H1 (cell line): ENCODE results near the gene RXRA. TPM values are rescaled to one million over a fixed set of nuclear protein-coding genes. Genes with fewer than 3 reads are reported as not detected.

Experiments used
- CTCF ChIA-PET: fragments of 300-600 bp; sonication (Branson Sonifier 250); formaldehyde crosslinking; loops from one replicate; lab custom pipeline; 2021; ENCODE audit not compliant: partially characterized antibody; lab: Charles Lee
- POLR2A ChIA-PET: fragments of 300-600 bp; sonication (Branson Sonifier 250); formaldehyde crosslinking; loops from one replicate; lab custom pipeline; 2021; ENCODE audit warnings: inconsistent platforms; ENCODE audit not compliant: partially characterized antibody; lab: Charles Lee
- DNase-seq, 2 experiments: peaks; one replicate each; pipeline versions ENCODE4 v3.0.0 to v3.0.0-alpha.2; 2010 to 2022; ENCODE audit warnings: low spot score in 2 of 2, low read depth in 1 of 2, mixed read lengths in 1 of 2
- FAIRE-seq: peaks from 2 replicates; lab custom pipeline; 2011; peaks lifted over from hg19 to GRCh38; lab: Jason Lieb, UNC
- H2AFZ ChIP-seq: 2 replicates; pipeline ENCODE4 v1.8.1; 2012; ENCODE audit warnings: low read length, inconsistent platforms
- H2AK5ac ChIP-seq: 2 replicates; pipeline ENCODE4 v1.6.1; 2013; ENCODE audit warnings: low read depth, low read length
- H2BK120ac ChIP-seq: replicated peaks from 2 replicates; pipeline ENCODE3; 2013; ENCODE audit warnings: low read depth, low read length, inconsistent platforms
- H2BK12ac ChIP-seq: 2 replicates; pipeline ENCODE4 v1.6.1; 2013; ENCODE audit warnings: low read depth, low read length
- H2BK15ac ChIP-seq: 2 replicates; pipeline ENCODE4 v1.6.1; 2013; ENCODE audit warnings: low read length
- H2BK20ac ChIP-seq: 2 replicates; pipeline ENCODE4 v1.6.1; 2013; ENCODE audit warnings: low read length
- H2BK5ac ChIP-seq: 2 replicates; pipeline ENCODE4 v1.6.1; 2013; ENCODE audit warnings: low read depth, low read length
- H3K14ac ChIP-seq: 2 replicates; pipeline ENCODE4 v1.6.1; 2013; ENCODE audit warnings: inconsistent platforms; ENCODE audit not compliant: insufficient read length
- H3K18ac ChIP-seq: 2 replicates; pipeline ENCODE4 v1.6.1; 2013; ENCODE audit warnings: low read length; ENCODE audit errors: extremely low read depth
- H3K23ac ChIP-seq: 2 replicates; pipeline ENCODE4 v1.6.1; 2013; ENCODE audit warnings: inconsistent platforms; ENCODE audit not compliant: insufficient read length
- H3K23me2 ChIP-seq: 2 replicates; pipeline ENCODE4 v1.6.1; 2013; ENCODE audit warnings: low read depth, low read length
- H3K27ac ChIP-seq: 2 replicates; pipeline ENCODE4 v1.6.1; 2011; ENCODE audit warnings: low read depth, low read length, inconsistent platforms
- H3K27me3 ChIP-seq, 4 experiments: replicated peaks in 1 of 4; 1 replicate in 1 of 4; 2 replicates in 3 of 4; pipeline versions ENCODE4 v1.6.1 to v1.8.1; 2011 to 2013; ENCODE audit warnings: low read length in 3 of 4, mild to moderate bottlenecking in 3 of 4, inconsistent platforms in 2 of 4, mixed read lengths in 2 of 4, moderate library complexity in 1 of 4; ENCODE audit not compliant: control insufficient read depth in 3 of 4, insufficient read depth in 3 of 4; ENCODE audit errors: extremely low read depth in 1 of 4
- H3K36me3 ChIP-seq, 4 experiments: 2 replicates each; pipeline versions ENCODE4 v1.6.1 to v1.8.1; 2011 to 2013; ENCODE audit warnings: mild to moderate bottlenecking in 4 of 4, low read length in 3 of 4, moderate library complexity in 2 of 4, control low read depth in 1 of 4, inconsistent platforms in 1 of 4; ENCODE audit not compliant: insufficient read depth in 4 of 4, control insufficient read depth in 2 of 4
- H3K4ac ChIP-seq: replicated peaks from 2 replicates; pipeline ENCODE3; 2013; ENCODE audit warnings: low read length, low read depth, mixed read lengths, inconsistent platforms; ENCODE audit not compliant: insufficient read length
- H3K4me1 ChIP-seq, 4 experiments: replicated peaks in 1 of 4; 1 replicate in 1 of 4; 2 replicates in 3 of 4; pipeline versions ENCODE4 v1.6.1 to v1.8.1; 2011 to 2013; ENCODE audit warnings: low read length in 3 of 4, inconsistent platforms in 2 of 4, mixed read lengths in 1 of 4; ENCODE audit not compliant: insufficient read depth in 4 of 4, control insufficient read depth in 3 of 4
- H3K4me2 ChIP-seq, 2 experiments: 2 replicates each; pipeline versions ENCODE4 v1.6.1 to v1.8.1; 2011 to 2013; ENCODE audit warnings: low read depth in 2 of 2, low read length in 2 of 2, control low read depth in 1 of 2, inconsistent platforms in 1 of 2, mild to moderate bottlenecking in 1 of 2; ENCODE audit not compliant: insufficient read depth in 1 of 2
- H3K4me3 ChIP-seq, 4 experiments: fragments of 200-600, 300-600 bp in 1 of 4; sonication (generic), shearing (Covaris generic), sonication (Bioruptor Twin) in 1 of 4; 2 replicates each; pipeline versions ENCODE4 v1.5.1 to v1.8.1; 2011 to 2016; ENCODE audit warnings: low read length in 4 of 4, low read depth in 3 of 4, control low read depth in 2 of 4, inconsistent platforms in 2 of 4, mild to moderate bottlenecking in 2 of 4, mixed read lengths in 1 of 4, moderate library complexity in 1 of 4; ENCODE audit not compliant: insufficient read depth in 2 of 4; ENCODE audit errors: extremely low read depth in 1 of 4
- H3K56ac ChIP-seq: replicated peaks from 2 replicates; pipeline ENCODE3; 2013; ENCODE audit warnings: low read depth, mild to moderate bottlenecking, mixed read lengths, low read length, inconsistent platforms; ENCODE audit not compliant: insufficient read length
- H3K79me1 ChIP-seq: 2 replicates; pipeline ENCODE4 v1.6.1; 2013; ENCODE audit warnings: low read depth, low read length, control low read depth
- H3K79me2 ChIP-seq, 2 experiments: 2 replicates each; pipeline versions ENCODE4 v1.6.1 to v1.8.1; 2012 to 2013; ENCODE audit warnings: low read length in 2 of 2, mild to moderate bottlenecking in 2 of 2, inconsistent platforms in 1 of 2; ENCODE audit not compliant: insufficient read depth in 2 of 2, control insufficient read depth in 1 of 2
- H3K9ac ChIP-seq, 4 experiments: replicated peaks in 1 of 4; 1 replicate in 1 of 4; 2 replicates in 3 of 4; pipeline versions ENCODE4 v1.6.1 to v1.8.1; 2011 to 2013; ENCODE audit warnings: low read depth in 3 of 4, low read length in 3 of 4, control low read depth in 2 of 4, mild to moderate bottlenecking in 2 of 4, moderate library complexity in 2 of 4, inconsistent platforms in 1 of 4; ENCODE audit errors: extremely low read depth in 1 of 4
- H3K9me3 ChIP-seq, 2 experiments: 2 replicates each; pipeline versions ENCODE4 v1.6.1 to v1.8.1; 2012 to 2013; ENCODE audit warnings: mild to moderate bottlenecking in 2 of 2, moderate library complexity in 2 of 2, control low read depth in 1 of 2, inconsistent platforms in 1 of 2, low read depth in 1 of 2, low read length in 1 of 2, mixed read lengths in 1 of 2; ENCODE audit not compliant: insufficient read depth in 2 of 2
- H4K20me1 ChIP-seq, 2 experiments: replicated peaks in 1 of 2; 2 replicates each; pipeline versions ENCODE3 to v1.8.1; 2011 to 2013; ENCODE audit warnings: inconsistent platforms in 2 of 2, low read length in 2 of 2, mild to moderate bottlenecking in 1 of 2; ENCODE audit not compliant: insufficient read depth in 2 of 2, control insufficient read depth in 1 of 2
- H4K5ac ChIP-seq: 2 replicates; pipeline ENCODE4 v1.6.1; 2013; ENCODE audit warnings: low read length, low read depth, mixed read lengths, inconsistent platforms; ENCODE audit not compliant: insufficient read length
- H4K8ac ChIP-seq: 2 replicates; pipeline ENCODE4 v1.8.0; 2013; ENCODE audit warnings: mild to moderate bottlenecking, moderate library complexity, low read length, inconsistent platforms; ENCODE audit not compliant: insufficient read depth; ENCODE audit errors: extremely low read depth
- H4K91ac ChIP-seq: replicated peaks from 2 replicates; pipeline ENCODE3; 2013; ENCODE audit warnings: low read length, mixed read lengths, inconsistent platforms; ENCODE audit not compliant: insufficient read length
- POLR2AphosphoS5 ChIP-seq: IDR thresholded peaks from 2 replicates; pipeline ENCODE4 v1.6.1; 2011; ENCODE audit warnings: low read depth, low read length
- RNF2 ChIP-seq: fragments of 200-900, 300-1000 bp; sonication (generic); IDR thresholded peaks from 2 replicates; pipeline ENCODE4 v1.7.1; 2016; ENCODE audit warnings: borderline replicate concordance, low read depth, mild to moderate bottlenecking, antibody characterized with exemption, low read length; ENCODE audit not compliant: poor library complexity, severe bottlenecking; ENCODE audit errors: missing control alignments
- SIX5 ChIP-seq: IDR thresholded peaks from 2 replicates; pipeline ENCODE4 v1.6.1; 2011; ENCODE audit warnings: mild to moderate bottlenecking, low read depth, low read length
- SRF ChIP-seq: IDR thresholded peaks from 2 replicates; pipeline ENCODE4 v1.6.1; 2011; ENCODE audit warnings: mild to moderate bottlenecking, low read depth, low read length, moderate library complexity
- WGBS, 2 experiments: shearing (Covaris generic) in 1 of 2; methylation state at CpG; one replicate each; pipeline versions ENCODE4 v1.1.6 to v1.1.7; 2013 to 2015; ENCODE audit warnings: low lambda C conversion rate in 2 of 2, mixed read lengths in 2 of 2, inconsistent platforms in 1 of 2, low coverage in 1 of 2, missing lambda C conversion rate in 1 of 2; ENCODE audit not compliant: insufficient replicate concordance in 2 of 2, insufficient coverage in 1 of 2, insufficient read length in 1 of 2; ENCODE audit errors: extremely low coverage in 1 of 2, missing lambda C conversion rate in 1 of 2; 5-methylcytosine and 5-hydroxymethylcytosine counted together
- polyA plus RNA-seq, 7 experiments: library from polyadenylated mRNA; depleted of rRNA in 3 of 7; stranded (reverse) in 5 of 7; unstranded in 2 of 7; fragments of >200 nt in 5 of 7; fragments of 200-250 nt in 2 of 7; gene quantifications; 1 replicate in 5 of 7; 2 replicates in 1 of 7; 4 replicates in 1 of 7; pipeline versions ENCODE4 v1.2.1 to v1.2.3, GENCODE V29; 2011 to 2013; ENCODE audit warnings: missing spikeins in 2 of 7, mixed read lengths in 2 of 7
- total RNA-seq: library from RNA; stranded (reverse); fragmentation: NEBNext Ultra II Directional; extraction: Animal tissue kit (Norgen Biotek cat#: 25700); gene quantifications from 2 replicates; pipeline ENCODE4 v1.2.1, GENCODE V29; 2021

RXRA gene
- total and polyA plus RNA-seq, 2 of the 8 experiments (the other 6 are each of a cell fraction or from before 2014, with no cell fraction given) = 9.8 to 29.4 TPM

DNA sequence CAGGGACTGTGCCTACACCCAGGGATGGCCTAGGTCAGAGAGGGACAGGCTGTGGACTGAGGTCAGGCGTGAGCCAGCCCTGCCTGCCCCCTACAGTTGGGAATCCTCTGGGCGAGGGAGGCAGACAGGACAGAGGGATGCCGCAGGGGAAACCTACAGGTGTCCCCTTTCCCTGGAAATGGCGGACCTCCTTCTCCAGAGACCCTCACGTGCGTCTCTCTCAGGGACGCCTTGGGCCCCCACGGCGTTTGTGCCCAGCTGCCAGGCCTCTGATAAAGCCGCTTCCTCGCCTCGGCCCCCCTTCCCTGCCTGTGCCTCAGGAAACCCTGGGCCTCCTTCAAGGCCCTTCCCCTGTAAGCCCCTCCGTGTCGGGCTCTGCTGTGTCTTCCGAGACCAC is 129.3 kb downstream of the RXRA start:
- H3K4me2 ChIP-seq = no peak overlapping the region
- WGBS, 2 experiments = 92% methylated on average over 15 of the region's 15 CpGs; no CpG with 5 or more reads in 1 of the 2 experiments
- FAIRE-seq = no peak
- TF ChIP-seq RNF2 (no peak), SRF (no peak), SIX5 (no peak), POLR2AphosphoS5 (no peak)

More for the DNA sequence above, 129.3 kb downstream of the RXRA start:
- no peak overlapping the region for H2AFZ ChIP-seq
- no peaks in the 10 kb centered on the region for H3K79me1 ChIP-seq
- H3K56ac ChIP-seq = no peak overlapping the region
- no peak overlapping the region for H4K91ac ChIP-seq
- H3K27ac ChIP-seq = no peak overlapping the region
- H3K36me3 ChIP-seq = no peaks in the 10 kb centered on the region
- no peak overlapping the region for H2BK12ac ChIP-seq
- no peak overlapping the region for H2BK15ac ChIP-seq
- no peaks in the 10 kb centered on the region for H3K9me3 ChIP-seq
- no peaks in the 10 kb centered on the region for H3K4me1 ChIP-seq
- H3K23me2 ChIP-seq = peaks cover 7% of the 10 kb centered on the region; the same call in 1 of the 2 replicates
- no peak overlapping the region for H2BK120ac ChIP-seq
- H2BK5ac ChIP-seq = no peak overlapping the region; the same call in 1 of the 2 replicates
- H3K9ac ChIP-seq = no peak overlapping the region
- no peaks in the 10 kb centered on the region for H3K27me3 ChIP-seq
- H3K23ac ChIP-seq = no peak overlapping the region
- ChIA-PET CTCF (no interaction called here), POLR2A (no interaction called here)
- no peak overlapping the region for H3K4me3 ChIP-seq
- H2AK5ac ChIP-seq = no peak overlapping the region
- no peak overlapping the region for H2BK20ac ChIP-seq
- peak overlapping the region; percentile 53; the same call in 1 of the 2 replicates for H4K8ac ChIP-seq
- no peaks in the 10 kb centered on the region for H4K20me1 ChIP-seq
- no peak overlapping the region for H4K5ac ChIP-seq
- H3K18ac ChIP-seq = no peak overlapping the region
- DNase-seq = no peak
- no peaks in the 10 kb centered on the region for H3K79me2 ChIP-seq
- H3K14ac ChIP-seq = no peak overlapping the region
- H3K4ac ChIP-seq = no peak overlapping the region
